Measurements from ENCODE around the gene RCE1. TPM values are rescaled to one million over a fixed set of nuclear protein-coding genes. Genes with fewer than 3 reads are reported as not detected.

Gene RCE1
- total and polyA plus RNA-seq, 12 donors = 2.5 to 9.2 (median 4.9) TPM

DNA sequence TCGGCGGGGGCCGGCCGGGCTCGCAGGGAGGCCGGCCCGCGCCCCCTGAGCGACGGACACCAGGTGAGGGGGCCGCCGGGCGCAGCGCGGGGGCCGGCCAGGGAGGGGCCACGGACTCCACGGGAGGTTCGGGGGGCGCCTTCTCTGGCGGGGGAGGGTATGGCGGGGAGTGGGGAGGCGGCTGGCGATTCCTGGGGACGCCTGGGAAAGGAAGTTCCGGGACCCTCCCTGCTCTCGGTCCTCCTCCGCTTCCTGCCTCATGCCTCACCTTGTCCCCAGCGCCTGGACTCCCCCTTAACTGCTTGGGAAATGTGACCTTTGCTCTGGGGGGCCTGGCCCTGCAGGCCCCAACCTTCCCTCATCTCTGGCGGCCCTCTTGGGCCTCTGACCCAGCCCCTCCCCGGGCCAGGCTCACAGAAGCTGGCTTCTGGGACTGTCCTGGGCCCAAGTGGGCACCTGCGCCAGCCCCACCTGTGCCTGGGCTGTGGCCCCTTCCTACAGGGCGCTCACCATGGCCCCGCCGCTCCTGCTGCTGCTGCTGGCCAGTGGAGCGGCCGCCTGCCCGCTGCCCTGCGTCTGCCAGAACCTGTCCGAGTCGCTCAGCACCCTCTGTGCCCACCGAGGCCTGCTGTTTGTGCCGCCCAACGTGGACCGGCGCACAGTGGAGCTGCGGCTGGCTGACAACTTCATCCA, 14.1 kb downstream of the RCE1 start:
- H3K4me1 ChIP-seq = peaks cover 0 to 15% (median 10%) of the 10 kb centered on the region in 9 donors
- DNase-seq (no peak), ATAC-seq (no peak)
- WGBS, 2 donors = 43 to 66% methylated on average over 28 to 45 of the region's 47 CpGs
- H3K4me3 ChIP-seq = peak overlapping the region in 9 of 10 donors; percentile 26 to 86 (median 67)
- no peaks in the 10 kb centered on the region for H3K9me3 ChIP-seq
- intact Hi-C loops (cut with DNase I) = loop anchor here in 2 of 10 donors (2.0 to 5.0 kb wide), 2 partner anchors 100 to 101 kb away; partner anchors contain the start of gene PC (in 2 of the 2)
- peak overlapping the region in 9 of 10 donors; percentile 20 to 95 (median 60) for H3K27ac ChIP-seq
- no peaks in the 10 kb centered on the region for H3K27me3 ChIP-seq
- TF ChIP-seq, protein P1, sequence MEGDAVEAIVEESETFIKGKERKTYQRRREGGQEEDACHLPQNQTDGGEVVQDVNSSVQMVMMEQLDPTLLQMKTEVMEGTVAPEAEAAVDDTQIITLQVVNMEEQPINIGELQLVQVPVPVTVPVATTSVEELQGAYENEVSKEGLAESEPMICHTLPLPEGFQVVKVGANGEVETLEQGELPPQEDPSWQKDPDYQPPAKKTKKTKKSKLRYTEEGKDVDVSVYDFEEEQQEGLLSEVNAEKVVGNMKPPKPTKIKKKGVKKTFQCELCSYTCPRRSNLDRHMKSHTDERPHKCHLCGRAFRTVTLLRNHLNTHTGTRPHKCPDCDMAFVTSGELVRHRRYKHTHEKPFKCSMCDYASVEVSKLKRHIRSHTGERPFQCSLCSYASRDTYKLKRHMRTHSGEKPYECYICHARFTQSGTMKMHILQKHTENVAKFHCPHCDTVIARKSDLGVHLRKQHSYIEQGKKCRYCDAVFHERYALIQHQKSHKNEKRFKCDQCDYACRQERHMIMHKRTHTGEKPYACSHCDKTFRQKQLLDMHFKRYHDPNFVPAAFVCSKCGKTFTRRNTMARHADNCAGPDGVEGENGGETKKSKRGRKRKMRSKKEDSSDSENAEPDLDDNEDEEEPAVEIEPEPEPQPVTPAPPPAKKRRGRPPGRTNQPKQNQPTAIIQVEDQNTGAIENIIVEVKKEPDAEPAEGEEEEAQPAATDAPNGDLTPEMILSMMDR (IDR thresholded peaks at IDR 0.05) = no peak
- peaks cover 0 to 12% (median 0%) of the 10 kb centered on the region in 9 donors for H3K36me3 ChIP-seq

DNA sequence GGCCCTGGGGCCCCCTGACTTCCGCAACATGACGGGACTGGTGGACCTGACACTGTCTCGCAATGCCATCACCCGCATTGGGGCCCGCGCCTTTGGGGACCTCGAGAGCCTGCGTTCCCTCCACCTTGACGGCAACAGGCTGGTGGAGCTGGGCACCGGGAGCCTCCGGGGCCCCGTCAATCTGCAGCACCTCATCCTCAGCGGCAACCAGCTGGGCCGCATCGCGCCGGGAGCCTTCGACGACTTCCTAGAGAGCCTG, 14.6 kb downstream of the RCE1 start:
- intact Hi-C loops (cut with DNase I) = loop anchor here in 2 of 10 donors (2.0 to 5.0 kb wide), 2 partner anchors 99 to 101 kb away; partner anchors contain the start of gene PC (in 2 of the 2)
- ATAC-seq = no peak

DNA sequence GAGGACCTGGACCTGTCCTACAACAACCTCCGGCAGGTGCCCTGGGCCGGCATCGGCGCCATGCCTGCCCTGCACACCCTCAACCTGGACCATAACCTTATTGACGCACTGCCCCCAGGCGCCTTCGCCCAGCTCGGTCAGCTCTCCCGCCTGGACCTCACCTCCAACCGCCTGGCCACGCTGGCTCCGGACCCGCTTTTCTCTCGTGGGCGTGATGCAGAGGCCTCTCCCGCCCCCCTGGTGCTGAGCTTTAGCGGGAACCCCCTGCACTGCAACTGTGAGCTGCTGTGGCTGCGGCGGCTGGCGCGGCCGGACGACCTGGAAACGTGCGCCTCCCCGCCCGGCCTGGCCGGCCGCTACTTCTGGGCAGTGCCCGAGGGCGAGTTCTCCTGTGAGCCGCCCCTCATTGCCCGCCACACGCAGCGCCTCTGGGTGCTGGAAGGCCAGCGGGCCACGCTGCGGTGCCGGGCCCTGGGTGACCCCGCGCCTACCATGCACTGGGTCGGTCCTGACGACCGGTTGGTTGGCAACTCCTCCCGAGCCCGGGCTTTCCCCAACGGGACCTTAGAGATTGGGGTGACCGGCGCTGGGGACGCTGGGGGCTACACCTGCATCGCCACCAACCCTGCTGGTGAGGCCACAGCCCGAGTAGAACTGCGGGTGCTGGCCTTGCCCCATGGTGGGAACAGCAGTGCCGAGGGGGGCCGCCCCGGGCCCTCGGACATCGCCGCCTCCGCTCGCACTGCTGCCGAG, 15.1 kb downstream of the RCE1 start:
- no peak overlapping the region for H3K27ac ChIP-seq
- peaks cover 0 to 12% (median 0%) of the 10 kb centered on the region in 9 donors for H3K36me3 ChIP-seq
- H3K9me3 ChIP-seq = no peaks in the 10 kb centered on the region
- WGBS, 2 donors = 97% methylated on average over 62 of the region's 62 CpGs
- no peak for ATAC-seq
- intact Hi-C loops (cut with DNase I) = loop anchor here in 1 of 10 donors (5.0 kb wide), 1 partner anchor 99 kb away; the partner anchor contains the start of gene PC
- H3K27me3 ChIP-seq = no peaks in the 10 kb centered on the region
- TF ChIP-seq, protein P1 (IDR thresholded peaks at IDR 0.05) = no peak
- DNase-seq = no peak
- H3K4me1 ChIP-seq = peaks cover 0 to 15% (median 10%) of the 10 kb centered on the region in 9 donors
- no peak overlapping the region for H3K4me3 ChIP-seq

More for the DNA sequence above, 14.6 kb downstream of the RCE1 start:
- H3K4me3 ChIP-seq = peak overlapping the region in 1 of 10 donors; percentile 78
- no peak for DNase-seq
- H3K9me3 ChIP-seq = no peaks in the 10 kb centered on the region
- H3K36me3 ChIP-seq = peaks cover 0 to 12% (median 0%) of the 10 kb centered on the region in 9 donors
- peaks cover 0 to 15% (median 10%) of the 10 kb centered on the region in 9 donors for H3K4me1 ChIP-seq
- TF ChIP-seq, protein P1 (IDR thresholded peaks at IDR 0.05) = no peak
- H3K27ac ChIP-seq = peak overlapping the region in 1 of 10 donors; percentile 31
- 94 to 97% methylated on average over 19 of the region's 19 CpGs for WGBS, 2 donors
- no peaks in the 10 kb centered on the region for H3K27me3 ChIP-seq

- WGBS, 2 donors = 90 to 91% methylated on average over 29 of the region's 29 CpGs
- ATAC-seq (no peak), DNase-seq (no peak)
- intact Hi-C loops (cut with DNase I) = loop anchor here in 1 of 10 donors (5.0 kb wide), 1 partner anchor 98 kb away; the partner anchor contains the start of gene PC
- Histone ChIP-seq H3K4me1 (peaks cover 0 to 15% (median 10%) of the 10 kb centered on the region in 9 donors), H3K4me3 (no peak overlapping the region), H3K27ac (no peak overlapping the region), H3K9me3 (no peaks in the 10 kb centered on the region), H3K27me3 (no peaks in the 10 kb centered on the region), H3K36me3 (peaks cover 0 to 12% (median 0%) of the 10 kb centered on the region in 9 donors)
- TF ChIP-seq, protein P1 (IDR thresholded peaks at IDR 0.05) = no peak
Observed at GRCh38 chr11:66858939-66859685, 15.9 kb downstream of the RCE1 start.
